SK-N-SH (cell line): Measurements from ENCODE around the gene CELF4. TPM values are rescaled to one million over a fixed set of nuclear protein-coding genes. Genes with fewer than 3 reads are reported as not detected.

ENCODE experiments used
- CTCF ChIA-PET: fragments of 300-600, 350-600 bp; formaldehyde crosslinking; extraction: SDS; loops from one replicate; lab custom pipeline; 2021; lab: Yijun Ruan, JAX
- POLR2A ChIA-PET: fragments of 350-600 bp; sonication (Branson Sonifier 250); formaldehyde crosslinking; extraction: SDS; loops from one replicate; lab custom pipeline; 2020; ENCODE audit warnings: antibody characterized with exemption, inconsistent platforms; lab: Yijun Ruan, JAX
- DNase-seq: peaks from one replicate; pipeline ENCODE4 v3.0.0; 2012
- H2AFZ ChIP-seq: fragments of 200-600 bp; sonication (generic); 2 replicates; pipeline ENCODE4 v1.8.1; 2016; ENCODE audit warnings: antibody characterized with exemption, mild to moderate bottlenecking, low read depth
- H3F3A ChIP-seq: fragments of 200-600 bp; sonication (generic); replicated peaks from 2 replicates; pipeline ENCODE3; 2016; ENCODE audit warnings: antibody characterized with exemption, mild to moderate bottlenecking; ENCODE audit not compliant: insufficient read depth
- H3K27ac ChIP-seq, 2 experiments: fragments of 200-500 bp in 1 of 2; fragments of 200-600 bp in 1 of 2; sonication (Bioruptor generic) in 1 of 2; sonication (generic), shearing (Covaris generic) in 1 of 2; 2 replicates each; pipeline versions ENCODE4 v1.5.1 to v1.6.1; 2014 to 2016; ENCODE audit warnings: low read depth in 2 of 2, inconsistent platforms in 1 of 2, low read length in 1 of 2, mild to moderate bottlenecking in 1 of 2, mixed read lengths in 1 of 2
- H3K27me3 ChIP-seq: fragments of 200-600 bp; sonication (generic), shearing (Covaris generic); 2 replicates; pipeline ENCODE4 v1.6.1; 2016; ENCODE audit warnings: mixed run types; ENCODE audit not compliant: insufficient read depth
- H3K36me3 ChIP-seq, 2 experiments: fragments of 200-500 bp in 1 of 2; fragments of 200-600 bp in 1 of 2; sonication (Bioruptor generic) in 1 of 2; sonication (generic) in 1 of 2; replicated peaks in 1 of 2; 2 replicates each; pipeline versions ENCODE3 to v1.5.1; 2014 to 2016; ENCODE audit warnings: low read length in 1 of 2, mild to moderate bottlenecking in 1 of 2; ENCODE audit not compliant: insufficient read depth in 2 of 2, control insufficient read depth in 1 of 2
- H3K4me1 ChIP-seq, 2 experiments: fragments of 200-500 bp in 1 of 2; fragments of 200-600 bp in 1 of 2; sonication (Bioruptor generic) in 1 of 2; sonication (generic), shearing (Covaris generic) in 1 of 2; 2 replicates each; pipeline versions ENCODE4 v1.5.1 to v1.6.1; 2014 to 2016; ENCODE audit warnings: low read depth in 1 of 2, low read length in 1 of 2, mixed run types in 1 of 2; ENCODE audit not compliant: insufficient read depth in 2 of 2, control insufficient read depth in 1 of 2
- H3K4me2 ChIP-seq: fragments of 200-600 bp; sonication (generic), shearing (Covaris generic); 2 replicates; pipeline ENCODE4 v1.6.1; 2017; ENCODE audit warnings: mixed run types
- H3K4me3 ChIP-seq, 2 experiments: fragments of 200-500 bp in 1 of 2; fragments of 200-600 bp in 1 of 2; sonication (Bioruptor generic) in 1 of 2; sonication (generic), shearing (Covaris generic) in 1 of 2; 2 replicates each; pipeline versions ENCODE4 v1.5.1 to v1.8.1; 2014 to 2016; ENCODE audit warnings: low read depth in 2 of 2, inconsistent platforms in 1 of 2, low read length in 1 of 2, mild to moderate bottlenecking in 1 of 2, mixed read lengths in 1 of 2, moderate library complexity in 1 of 2
- H3K79me2 ChIP-seq: fragments of 200-600 bp; sonication (generic); 2 replicates; pipeline ENCODE4 v1.8.1; 2017; ENCODE audit warnings: mild to moderate bottlenecking; ENCODE audit not compliant: insufficient read depth
- H3K9ac ChIP-seq: fragments of 200-600 bp; sonication (generic); 2 replicates; pipeline ENCODE4 v1.6.1; 2017; ENCODE audit warnings: mixed run types
- H3K9me2 ChIP-seq: fragments of 200-600 bp; sonication (generic); 2 replicates; pipeline ENCODE4 v1.6.1; 2017; ENCODE audit warnings: mixed run types
- H3K9me3 ChIP-seq: fragments of 200-600 bp; sonication (generic); 2 replicates; pipeline ENCODE4 v1.6.1; 2017; ENCODE audit warnings: mixed run types, mild to moderate bottlenecking, moderate library complexity
- H4K20me1 ChIP-seq: fragments of 200-600 bp; sonication (generic); 2 replicates; pipeline ENCODE4 v1.6.1; 2017; ENCODE audit warnings: mild to moderate bottlenecking, mixed run types; ENCODE audit not compliant: insufficient read depth
- CHD2 ChIP-seq: fragments of 150-350 bp; IDR thresholded peaks from 2 replicates; pipeline ENCODE4 v1.6.1; 2018; ENCODE audit warnings: low read length; ENCODE audit not compliant: partially characterized antibody
- CTCF ChIP-seq: fragments of 200-600 bp; sonication (generic); IDR thresholded peaks from 2 replicates; pipeline ENCODE4 v1.6.1; 2017; ENCODE audit warnings: antibody characterized with exemption, mild to moderate bottlenecking, moderate library complexity
- ELF1 ChIP-seq: IDR thresholded peaks from 2 replicates; pipeline ENCODE4 v1.4.0; 2012
- EP300 ChIP-seq, 2 experiments: IDR thresholded peaks; 2 replicates each; pipeline versions ENCODE4 v1.4.0 to v1.6.1; 2012; ENCODE audit warnings: borderline replicate concordance in 1 of 2, low read depth in 1 of 2, low read length in 1 of 2
- FOXM1 ChIP-seq: IDR thresholded peaks from 2 replicates; pipeline ENCODE4 v1.4.0; 2012; ENCODE audit warnings: low read depth, mild to moderate bottlenecking
- MEF2A ChIP-seq: IDR thresholded peaks from 2 replicates; pipeline ENCODE4 v1.4.0; 2012; ENCODE audit warnings: low read depth, borderline replicate concordance
- POLR2AphosphoS5 ChIP-seq: IDR thresholded peaks from 2 replicates; pipeline ENCODE4 v1.6.1; 2012; ENCODE audit warnings: low read depth, low read length
- REST ChIP-seq: IDR thresholded peaks from 2 replicates; pipeline ENCODE4 v1.6.1; 2012; ENCODE audit warnings: mild to moderate bottlenecking, low read depth, low read length, moderate library complexity
- SMC3 ChIP-seq: IDR thresholded peaks from 2 replicates; pipeline ENCODE4 v1.6.1; 2012; ENCODE audit warnings: low read depth, low read length, improper control_type of control experiment
- TAF1 ChIP-seq: IDR thresholded peaks from 2 replicates; pipeline ENCODE4 v1.6.1; 2012; ENCODE audit warnings: low read depth, mild to moderate bottlenecking, low read length, moderate library complexity, borderline replicate concordance
- TCF12 ChIP-seq: IDR thresholded peaks from 2 replicates; pipeline ENCODE4 v1.4.0; 2012
- USF1 ChIP-seq: IDR thresholded peaks from 2 replicates; pipeline ENCODE4 v1.4.0; 2012; ENCODE audit warnings: low read depth, borderline replicate concordance
- USF2 ChIP-seq: fragments of 150-350 bp; IDR thresholded peaks from 2 replicates; pipeline ENCODE4 v1.6.1; 2017; ENCODE audit warnings: antibody characterized with exemption, low read length, low read depth, borderline replicate concordance
- WGBS: methylation state at CpG from one replicate; pipeline ENCODE4 v1.1.6; 2017; ENCODE audit warnings: low lambda C conversion rate; 5-methylcytosine and 5-hydroxymethylcytosine counted together
- polyA plus RNA-seq, 3 experiments: library from polyadenylated mRNA; depleted of rRNA; stranded (reverse); fragments of >200 nt; gene quantifications; 2 replicates each; pipeline ENCODE4 v1.2.3, GENCODE V29; 2012

Gene CELF4
- polyA plus RNA-seq, 1 of the 3 experiments (the other 2 are of a cell fraction) = 0.26 TPM

GRCh38 chr18:37491526-37491925 lies 74.1 kb downstream of the CELF4 start:
- H3K9me3 ChIP-seq = no peaks in the 10 kb centered on the region
- ChIA-PET CTCF (interaction anchor here (1.0 kb wide), 1 partner anchor 47 kb away, joined by 3 read pairs; no protein-coding TSS in a partner anchor), POLR2A (no interaction called here)
- H2AFZ ChIP-seq = no peak overlapping the region
- no peak overlapping the region for H3K4me2 ChIP-seq
- no peaks in the 10 kb centered on the region for H4K20me1 ChIP-seq
- H3K27ac ChIP-seq = no peak overlapping the region
- no peak for DNase-seq
- no peaks in the 10 kb centered on the region for H3K79me2 ChIP-seq
- TF ChIP-seq FOXM1 = no peak
- no peak for TF ChIP-seq TCF12
- TF ChIP-seq CHD2 = no peak
- no peak for TF ChIP-seq POLR2AphosphoS5
- no peak for TF ChIP-seq ELF1
- no peak overlapping the region for H3K4me3 ChIP-seq
- no peak overlapping the region for H3K9ac ChIP-seq
- peaks cover 0 to 22% of the 10 kb centered on the region in 2 experiments; a peak in 1 of 4 replicates for H3K4me1 ChIP-seq
- no peaks in the 10 kb centered on the region for H3F3A ChIP-seq
- 59% methylated on average over 9 of the region's 10 CpGs for WGBS
- no peaks in the 10 kb centered on the region for H3K36me3 ChIP-seq
- H3K27me3 ChIP-seq = no peaks in the 10 kb centered on the region
- no peaks in the 10 kb centered on the region for H3K9me2 ChIP-seq

GRCh38 chr18:37489998-37490397 lies 75.6 kb downstream of the CELF4 start:
- peaks cover 0 to 22% of the 10 kb centered on the region in 2 experiments; a peak in 1 of 4 replicates for H3K4me1 ChIP-seq

More at GRCh38 chr18:37489998-37490397, 75.6 kb downstream of the CELF4 start:
- Histone ChIP-seq H3K9me2 (no peaks in the 10 kb centered on the region), H3K9me3 (no peaks in the 10 kb centered on the region), H3K79me2 (no peaks in the 10 kb centered on the region), H3K9ac (no peak overlapping the region), H3K27ac (no peak overlapping the region), H4K20me1 (no peaks in the 10 kb centered on the region)
- CTCF ChIA-PET = no interaction called here
- 10% methylated on average over 3 of the region's 3 CpGs for WGBS
- no peak for DNase-seq
- TF ChIP-seq MEF2A (no peak), TCF12 (no peak), USF2 (no peak), REST (no peak), EP300 (IDR thresholded peaks at IDR 0.05; ENCODE audit: borderline replicate concordance in 1 of 2, low read depth in 1 of 2, low read length in 1 of 2) (no peak), SMC3 (no peak), CHD2 (no peak), TAF1 (no peak), USF1 (no peak), CTCF (no peak)
- TF ChIP-seq, all 33 proteins: peak for 0
- Histone ChIP-seq H3F3A (no peaks in the 10 kb centered on the region), H3K4me2 (no peak overlapping the region), H3K36me3 (no peaks in the 10 kb centered on the region), H3K4me3 (no peak overlapping the region), H3K27me3 (no peaks in the 10 kb centered on the region), H2AFZ (no peak overlapping the region)
- POLR2A ChIA-PET = no interaction called here
